ENCODE data around the gene GNAT1.

Gene GNAT1

DNA sequence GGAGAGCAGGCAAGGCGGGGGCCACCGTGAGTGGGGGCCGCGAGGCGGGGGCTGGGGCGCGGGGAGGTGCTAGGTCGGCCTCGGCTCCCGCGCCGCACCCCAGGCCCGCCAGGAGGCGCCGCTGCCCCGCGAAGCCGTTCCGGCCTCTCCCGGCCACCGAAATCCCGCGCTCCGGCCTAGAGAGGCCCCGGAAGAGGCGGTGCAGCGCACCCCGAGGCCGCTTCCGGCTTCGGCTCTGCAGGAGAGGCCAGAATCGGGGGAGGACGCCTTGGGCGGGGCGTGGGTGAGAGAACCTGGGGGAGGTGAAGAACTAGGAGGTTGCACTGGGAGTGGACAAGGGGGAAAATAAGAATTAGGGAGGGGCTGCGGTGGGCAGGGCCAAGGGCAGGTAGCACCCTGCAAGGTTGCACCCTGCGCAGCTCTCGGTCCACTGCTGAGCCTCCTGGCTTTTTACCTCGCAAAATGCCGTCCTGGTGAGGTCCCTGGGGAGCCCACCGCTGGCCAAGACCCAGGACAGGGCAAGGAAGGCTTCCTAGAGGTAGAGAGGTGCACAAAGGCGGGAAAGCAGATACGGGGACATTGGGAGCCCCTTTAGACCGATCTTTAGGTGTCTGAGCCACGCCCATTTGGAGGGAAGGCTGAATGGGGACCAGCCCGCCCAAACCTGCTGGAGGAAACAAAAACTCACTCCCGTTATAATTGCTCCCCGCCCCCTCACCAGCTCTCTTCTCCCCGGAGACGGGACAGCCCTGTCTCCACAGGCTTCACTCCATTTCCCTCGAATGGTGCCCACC lies 36.2 kb downstream of the GNAT1 start:
- TF ChIP-seq FOXP2 (optimal IDR thresholded peaks at IDR 0.05; ENCODE audit: borderline replicate concordance, extremely low read depth, extremely low read length, insufficient read depth) = peak; percentile 73
- TF ChIP-seq, protein P1, sequence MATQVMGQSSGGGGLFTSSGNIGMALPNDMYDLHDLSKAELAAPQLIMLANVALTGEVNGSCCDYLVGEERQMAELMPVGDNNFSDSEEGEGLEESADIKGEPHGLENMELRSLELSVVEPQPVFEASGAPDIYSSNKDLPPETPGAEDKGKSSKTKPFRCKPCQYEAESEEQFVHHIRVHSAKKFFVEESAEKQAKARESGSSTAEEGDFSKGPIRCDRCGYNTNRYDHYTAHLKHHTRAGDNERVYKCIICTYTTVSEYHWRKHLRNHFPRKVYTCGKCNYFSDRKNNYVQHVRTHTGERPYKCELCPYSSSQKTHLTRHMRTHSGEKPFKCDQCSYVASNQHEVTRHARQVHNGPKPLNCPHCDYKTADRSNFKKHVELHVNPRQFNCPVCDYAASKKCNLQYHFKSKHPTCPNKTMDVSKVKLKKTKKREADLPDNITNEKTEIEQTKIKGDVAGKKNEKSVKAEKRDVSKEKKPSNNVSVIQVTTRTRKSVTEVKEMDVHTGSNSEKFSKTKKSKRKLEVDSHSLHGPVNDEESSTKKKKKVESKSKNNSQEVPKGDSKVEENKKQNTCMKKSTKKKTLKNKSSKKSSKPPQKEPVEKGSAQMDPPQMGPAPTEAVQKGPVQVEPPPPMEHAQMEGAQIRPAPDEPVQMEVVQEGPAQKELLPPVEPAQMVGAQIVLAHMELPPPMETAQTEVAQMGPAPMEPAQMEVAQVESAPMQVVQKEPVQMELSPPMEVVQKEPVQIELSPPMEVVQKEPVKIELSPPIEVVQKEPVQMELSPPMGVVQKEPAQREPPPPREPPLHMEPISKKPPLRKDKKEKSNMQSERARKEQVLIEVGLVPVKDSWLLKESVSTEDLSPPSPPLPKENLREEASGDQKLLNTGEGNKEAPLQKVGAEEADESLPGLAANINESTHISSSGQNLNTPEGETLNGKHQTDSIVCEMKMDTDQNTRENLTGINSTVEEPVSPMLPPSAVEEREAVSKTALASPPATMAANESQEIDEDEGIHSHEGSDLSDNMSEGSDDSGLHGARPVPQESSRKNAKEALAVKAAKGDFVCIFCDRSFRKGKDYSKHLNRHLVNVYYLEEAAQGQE (IDR thresholded peaks at IDR 0.05; ENCODE audit: insufficient read depth in 1 of 2, low read depth in 2 of 2, low read length in 2 of 2) = no peak
- 0 out of 2 replicates have a peak, but pooled peaks have one; percentile 57 for TF ChIP-seq SIN3A (IDR thresholded peaks at IDR 0.05; ENCODE audit: borderline replicate concordance, insufficient read depth, low read length)
- no peak for TF ChIP-seq TAF1 (IDR thresholded peaks at IDR 0.05; ENCODE audit: borderline replicate concordance, insufficient read depth, low read length)
- TF ChIP-seq POLR2AphosphoS5 (IDR thresholded peaks at IDR 0.05; ENCODE audit: low read depth, low read length) = peak; percentile 58; the same call in 1 of the 2 replicates

DNA sequence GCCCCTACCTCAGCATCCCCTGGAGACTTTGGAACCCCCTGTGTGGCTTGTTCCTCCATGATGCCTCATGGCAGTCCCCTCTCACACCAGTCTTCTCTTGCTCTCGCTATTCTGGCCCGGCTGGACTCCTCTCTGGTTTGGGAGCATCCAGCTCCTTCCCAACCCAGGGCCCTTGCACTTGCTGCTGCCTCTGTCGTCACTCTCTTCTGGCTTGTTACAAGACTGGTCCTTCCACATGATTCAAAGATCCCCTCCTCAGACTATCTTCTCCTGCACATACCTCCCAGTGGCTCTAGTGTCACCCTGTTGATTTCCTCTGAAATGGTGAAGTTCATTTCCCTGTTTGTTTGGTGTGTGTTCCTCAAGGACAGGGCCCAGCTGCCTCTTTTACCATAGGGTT lies 38.1 kb downstream of the GNAT1 start:
- no peak for TF ChIP-seq TAF1 (IDR thresholded peaks at IDR 0.05; ENCODE audit: borderline replicate concordance, insufficient read depth, low read length)
- TF ChIP-seq SIN3A (IDR thresholded peaks at IDR 0.05; ENCODE audit: borderline replicate concordance, insufficient read depth, low read length) = no peak
- no peak for TF ChIP-seq FOXP2 (optimal IDR thresholded peaks at IDR 0.05; ENCODE audit: borderline replicate concordance, extremely low read depth, extremely low read length, insufficient read depth)
- TF ChIP-seq, protein P1 (IDR thresholded peaks at IDR 0.05; ENCODE audit: insufficient read depth in 1 of 2, low read depth in 2 of 2, low read length in 2 of 2) = no peak
- TF ChIP-seq POLR2AphosphoS5 (IDR thresholded peaks at IDR 0.05; ENCODE audit: low read depth, low read length) = no peak

GRCh38 chr3:50230104-50230793 lies 38.8 kb downstream of the GNAT1 start:
- no peak for TF ChIP-seq TAF1 (IDR thresholded peaks at IDR 0.05; ENCODE audit: borderline replicate concordance, insufficient read depth, low read length)
- TF ChIP-seq, protein P1 (IDR thresholded peaks at IDR 0.05; ENCODE audit: insufficient read depth in 1 of 2, low read depth in 2 of 2, low read length in 2 of 2) = no peak
- no peak for TF ChIP-seq FOXP2 (optimal IDR thresholded peaks at IDR 0.05; ENCODE audit: borderline replicate concordance, extremely low read depth, extremely low read length, insufficient read depth)
- TF ChIP-seq SIN3A (IDR thresholded peaks at IDR 0.05; ENCODE audit: borderline replicate concordance, insufficient read depth, low read length) = no peak
- no peak for TF ChIP-seq POLR2AphosphoS5 (IDR thresholded peaks at IDR 0.05; ENCODE audit: low read depth, low read length)

GRCh38 chr3:50230794-50231125 lies 39.4 kb downstream of the GNAT1 start:
- TF ChIP-seq SIN3A (IDR thresholded peaks at IDR 0.05; ENCODE audit: borderline replicate concordance, insufficient read depth, low read length) = no peak
- TF ChIP-seq, protein P1 (IDR thresholded peaks at IDR 0.05; ENCODE audit: insufficient read depth in 1 of 2, low read depth in 2 of 2, low read length in 2 of 2) = no peak
- no peak for TF ChIP-seq POLR2AphosphoS5 (IDR thresholded peaks at IDR 0.05; ENCODE audit: low read depth, low read length)
- no peak for TF ChIP-seq FOXP2 (optimal IDR thresholded peaks at IDR 0.05; ENCODE audit: borderline replicate concordance, extremely low read depth, extremely low read length, insufficient read depth)
- TF ChIP-seq TAF1 (IDR thresholded peaks at IDR 0.05; ENCODE audit: borderline replicate concordance, insufficient read depth, low read length) = no peak
